GM18499 (cell line): ENCODE measurements around the gene FMR1NB.
A peak's percentile ranks its signal among the peaks of the same experiment; 100 is the strongest.

Source experiments
- ATAC-seq: cut with Tn5 transposase; IDR thresholded peaks from one replicate; pipeline ENCODE4 v1.9.1; 2021; ENCODE audit warnings: moderate number of reproducible peaks; ENCODE audit not compliant: insufficient read depth, unreplicated experiment

FMR1NB gene

DNA sequence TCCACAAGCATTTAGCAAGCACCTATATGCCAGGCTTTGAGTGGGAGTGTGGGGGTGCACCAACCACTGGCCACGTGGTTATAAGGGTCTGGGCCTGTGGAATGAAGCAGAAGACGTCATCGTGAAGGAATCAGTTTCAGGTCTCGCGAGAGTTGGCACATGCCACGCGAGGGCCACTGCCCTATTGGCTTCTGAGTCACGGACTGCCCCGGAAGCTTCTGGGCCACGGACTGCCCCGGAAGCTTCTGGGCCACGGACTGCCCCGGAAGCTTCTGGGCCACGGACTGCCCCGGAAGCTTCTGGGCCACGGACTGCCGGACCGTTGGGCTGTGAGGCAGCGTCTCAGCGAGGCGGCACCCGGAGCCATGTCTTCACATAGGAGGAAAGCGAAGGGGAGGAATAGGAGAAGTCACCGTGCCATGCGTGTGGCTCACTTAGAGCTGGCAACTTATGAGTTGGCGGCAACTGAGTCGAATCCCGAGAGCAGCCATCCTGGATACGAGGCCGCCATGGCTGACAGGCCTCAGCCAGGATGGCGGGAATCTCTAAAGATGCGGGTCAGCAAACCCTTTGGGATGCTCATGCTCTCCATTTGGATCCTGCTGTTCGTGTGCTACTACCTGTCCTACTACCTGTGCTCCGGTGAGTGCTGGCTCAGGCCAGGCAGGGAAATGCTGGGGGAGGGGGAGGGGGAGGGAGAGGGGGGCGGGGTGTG lies at the start of gene FMR1NB:
TSS of gene FMR1NB (plus strand) at position 300 of the 715 bp plus-strand sequence. CDS start at position 366, 66 bp downstream.
- ATAC-seq: no peak

GRCh38 chrX:147933815-147934214 lies 47.3 kb upstream of the FMR1NB start:
- no peak for ATAC-seq

- no peak for ATAC-seq
These were observed 45.9 kb upstream of the FMR1NB start for GRCh38 chrX:147935156-147935758.

DNA sequence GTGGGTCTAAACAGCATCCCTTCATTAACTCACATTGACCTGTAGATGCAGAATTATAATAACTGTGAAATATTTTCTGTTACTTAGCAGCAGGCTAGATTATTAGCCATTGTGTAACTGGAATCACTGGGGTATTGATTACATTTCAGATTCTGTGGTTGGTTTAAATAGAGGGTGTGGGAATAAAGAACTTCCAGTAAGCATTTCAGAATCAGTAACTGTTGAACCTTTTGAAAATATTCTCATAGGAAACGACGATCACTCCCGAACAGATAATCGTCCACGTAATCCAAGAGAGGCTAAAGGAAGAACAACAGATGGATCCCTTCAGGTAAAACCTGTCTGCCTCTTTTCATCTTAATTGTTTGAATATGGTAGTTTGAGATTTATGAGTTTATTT lies 35.9 kb upstream of the FMR1NB start:
- no peak for ATAC-seq

DNA sequence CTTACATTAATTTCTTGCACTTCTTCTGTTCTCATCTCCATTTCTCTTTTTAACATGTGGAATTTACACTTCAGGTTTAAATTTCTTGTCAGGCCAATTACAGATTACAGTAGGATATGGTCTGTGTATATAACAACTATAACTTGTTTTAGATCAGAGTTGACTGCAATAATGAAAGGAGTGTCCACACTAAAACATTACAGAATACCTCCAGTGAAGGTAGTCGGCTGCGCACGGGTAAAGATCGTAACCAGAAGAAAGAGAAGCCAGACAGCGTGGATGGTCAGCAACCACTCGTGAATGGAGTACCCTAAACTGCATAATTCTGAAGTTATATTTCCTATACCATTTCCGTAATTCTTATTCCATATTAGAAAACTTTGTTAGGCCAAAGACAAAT lies 32.6 kb upstream of the FMR1NB start:
- no peak for ATAC-seq

DNA sequence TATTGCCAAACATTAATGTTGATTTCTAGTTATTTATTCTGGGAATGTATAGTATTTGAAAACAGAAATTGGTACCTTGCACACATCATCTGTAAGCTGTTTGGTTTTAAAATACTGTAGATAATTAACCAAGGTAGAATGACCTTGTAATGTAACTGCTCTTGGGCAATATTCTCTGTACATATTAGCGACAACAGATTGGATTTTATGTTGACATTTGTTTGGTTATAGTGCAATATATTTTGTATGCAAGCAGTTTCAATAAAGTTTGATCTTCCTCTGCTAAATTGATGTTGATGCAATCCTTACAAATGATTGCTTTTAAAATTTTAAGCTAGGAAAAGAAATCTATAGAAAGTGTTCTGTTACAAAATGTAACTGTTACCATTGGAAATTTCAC lies 30.8 kb upstream of the FMR1NB start:
- ATAC-seq: no peak

- ATAC-seq: no peak
These were observed 27.2 kb upstream of the FMR1NB start for GRCh38 chrX:147953976-147954375.

DNA sequence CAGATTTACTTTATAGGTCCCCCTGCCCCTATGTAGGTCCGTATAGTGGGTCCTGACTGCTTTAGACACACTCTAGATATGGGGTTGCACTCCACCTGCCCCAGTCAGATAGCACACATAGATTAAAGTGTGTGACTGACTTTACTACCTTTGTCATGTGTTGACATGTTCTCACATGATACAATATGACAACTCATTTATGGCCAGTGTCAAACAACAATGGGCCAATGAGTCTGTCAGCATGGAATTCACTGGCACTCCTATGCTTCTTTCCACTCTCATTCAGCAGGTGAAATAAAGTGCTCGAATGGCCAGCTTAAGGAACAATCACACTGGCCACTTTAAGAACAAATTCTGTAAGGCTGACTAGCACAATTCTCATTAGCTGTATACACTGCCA lies 23.8 kb upstream of the FMR1NB start:
- no peak for ATAC-seq

DNA sequence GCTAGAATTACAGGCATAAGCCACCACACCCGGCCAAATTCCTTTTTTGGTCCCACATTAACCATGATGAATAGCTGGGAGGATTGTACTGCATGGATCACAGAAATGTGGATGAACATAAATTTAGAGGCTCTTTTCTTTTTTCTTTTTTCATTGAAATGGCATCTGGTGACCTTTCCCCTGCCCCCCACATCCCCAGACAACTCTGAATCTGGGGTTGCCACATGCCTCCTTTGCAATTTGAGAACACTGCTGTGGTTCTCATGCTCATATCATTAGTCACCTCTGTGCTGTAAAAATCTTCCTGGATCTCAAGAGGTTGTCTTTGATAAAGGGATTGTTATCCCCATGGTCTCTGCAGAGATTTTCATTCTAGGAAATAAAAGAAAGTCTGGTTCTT lies 22.8 kb upstream of the FMR1NB start:
- no peak for ATAC-seq

DNA sequence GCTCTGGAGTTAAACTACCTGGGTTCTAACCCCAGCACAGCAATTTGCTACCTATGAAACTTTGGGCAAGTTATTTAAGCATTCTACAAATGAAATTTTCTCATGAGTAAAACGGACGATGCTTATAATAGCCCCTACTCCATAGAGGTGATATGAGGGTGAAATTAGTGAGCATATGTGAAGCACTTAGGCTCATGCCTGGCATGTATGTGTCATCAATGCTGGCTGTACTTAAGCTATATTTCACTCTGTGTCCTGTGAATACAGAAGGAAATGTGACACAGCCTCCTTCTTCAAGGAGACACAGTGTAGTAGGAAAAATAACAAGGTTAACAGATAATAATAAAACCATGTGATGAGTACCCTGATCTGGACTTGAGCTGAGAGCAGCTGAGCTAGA lies 20.4 kb upstream of the FMR1NB start:
- no peak for ATAC-seq

DNA sequence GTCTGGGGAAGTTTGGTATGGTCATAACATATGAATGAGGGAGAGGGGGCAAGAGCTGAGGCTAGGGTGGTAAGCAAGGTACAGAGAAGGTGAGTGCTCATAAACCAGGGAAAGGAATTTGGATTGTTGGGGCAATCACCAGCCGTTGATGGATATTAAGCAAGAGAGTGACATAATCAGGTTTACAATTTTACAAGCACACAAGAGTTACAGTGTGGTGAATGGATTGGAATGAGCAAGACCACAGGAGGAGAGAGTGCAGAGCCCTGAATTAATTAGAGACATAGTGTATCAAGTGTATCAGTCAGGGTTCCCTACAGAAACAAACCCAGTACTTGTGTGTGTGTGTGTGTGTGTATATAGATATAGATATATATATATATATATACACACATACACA lies 18.7 kb upstream of the FMR1NB start:
- ATAC-seq: no peak

- no peak for ATAC-seq
These were observed 2.2 kb upstream of the FMR1NB start for GRCh38 chrX:147978931-147979330.

DNA sequence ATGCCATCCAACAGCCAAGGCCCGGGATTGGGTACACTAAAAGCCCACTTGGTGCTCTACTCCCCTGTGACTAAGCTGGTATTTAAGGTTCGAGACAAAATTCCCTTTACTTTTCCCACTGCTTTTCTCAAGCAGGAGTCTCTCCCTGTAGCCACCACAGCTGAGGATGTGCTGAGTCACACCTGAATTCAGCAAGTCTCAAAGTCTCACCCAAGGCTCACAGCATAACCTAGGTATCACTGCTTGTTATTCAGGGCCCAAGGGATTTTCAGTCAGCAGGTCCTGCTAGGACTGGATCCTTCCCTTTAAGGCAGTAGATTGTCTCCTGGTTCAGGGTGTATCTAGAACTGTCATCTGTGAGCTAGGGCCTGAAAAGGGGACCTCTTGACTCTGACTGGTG lies 39.2 kb downstream of the FMR1NB start:
- ATAC-seq: no peak

GRCh38 chrX:148024425-148025148 lies 43.5 kb downstream of the FMR1NB start:
- ATAC-seq: peak; percentile 80

DNA sequence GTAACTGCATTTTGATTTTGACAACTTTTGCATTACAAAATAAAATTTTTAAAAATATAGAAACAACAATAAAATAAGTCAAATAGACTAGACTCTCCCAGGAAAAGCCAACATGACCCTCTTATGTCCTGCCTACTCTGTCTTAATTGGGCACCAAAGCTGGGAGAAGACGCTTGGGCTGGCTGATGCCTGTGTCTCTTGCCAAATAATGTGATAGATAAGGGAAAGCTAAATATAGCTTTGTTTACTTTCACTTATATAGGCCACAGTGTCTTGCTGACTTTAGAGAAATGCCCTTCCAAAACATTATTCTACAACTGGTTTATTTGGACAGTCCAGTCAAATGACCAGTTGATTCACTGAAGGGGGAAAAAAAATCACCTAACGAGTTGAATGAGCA lies 54.2 kb downstream of the FMR1NB start:
- ATAC-seq: no peak

GRCh38 chrX:148037020-148037419 lies 55.9 kb downstream of the FMR1NB start:
- no peak for ATAC-seq

- no peak for ATAC-seq
These were observed 62.2 kb downstream of the FMR1NB start for GRCh38 chrX:148043271-148043855.

DNA sequence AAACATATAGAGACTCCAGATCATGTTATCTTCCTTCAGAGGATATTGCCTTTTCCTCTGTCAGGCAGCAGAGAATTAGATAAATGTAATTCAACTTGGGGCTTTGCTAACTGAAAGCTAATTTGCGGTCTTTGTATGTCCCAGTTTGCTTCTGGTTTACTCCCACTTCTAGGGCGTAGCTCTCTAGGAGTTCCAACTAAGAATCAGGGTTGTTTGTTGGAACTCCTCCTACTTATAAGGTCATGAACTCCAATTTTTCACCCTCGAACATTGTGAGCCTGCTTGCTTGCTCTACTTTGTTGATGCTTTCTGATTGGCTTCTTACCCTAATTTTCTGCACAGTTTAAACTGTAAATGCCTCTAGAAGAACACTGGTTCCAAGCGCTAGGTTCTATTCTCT lies 66.1 kb downstream of the FMR1NB start:
- no peak for ATAC-seq

DNA sequence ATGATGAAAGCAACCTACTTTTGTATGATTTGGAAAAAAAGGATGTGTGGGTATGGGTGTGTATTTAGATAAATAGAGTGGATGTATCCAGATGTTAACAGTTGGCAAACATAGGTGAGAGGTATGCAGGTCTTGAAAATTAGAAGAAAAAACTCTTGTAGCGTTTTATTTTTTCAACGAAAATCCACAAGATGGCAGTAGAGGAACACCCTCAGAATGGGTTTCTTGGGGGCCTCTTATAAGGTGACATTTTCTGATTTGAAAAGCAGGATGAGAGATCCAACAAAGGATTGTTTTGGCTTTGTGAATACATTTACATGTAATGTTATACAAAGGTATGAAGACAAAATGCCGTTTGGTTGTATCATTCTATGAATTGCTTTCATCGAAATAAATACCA lies 68.3 kb downstream of the FMR1NB start:
- ATAC-seq: no peak

DNA sequence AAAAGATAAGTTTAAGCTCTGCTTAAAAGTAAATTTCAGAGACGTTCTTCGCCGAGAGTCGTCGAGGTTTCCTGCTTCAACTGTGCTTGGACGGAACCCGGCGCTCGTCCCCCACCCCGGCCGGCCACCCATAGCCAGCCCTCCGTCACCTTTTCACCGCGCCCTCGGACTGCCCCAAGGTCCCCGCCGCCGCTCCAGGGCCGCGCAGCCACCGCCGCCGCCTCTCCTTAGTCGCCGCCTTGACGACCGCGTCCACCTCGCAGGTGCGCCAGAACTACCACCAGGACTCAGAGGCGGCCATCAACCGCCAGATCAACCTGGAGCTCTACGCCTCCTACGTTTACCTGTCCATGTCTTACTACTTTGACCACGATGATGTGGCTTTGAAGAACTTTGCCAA lies 70.8 kb downstream of the FMR1NB start:
- ATAC-seq: no peak

GRCh38 chrX:148067285-148067684 lies 86.1 kb downstream of the FMR1NB start:
- no peak for ATAC-seq
